Measurements from ENCODE around the gene CTRB1.
"Not testable (repeated sequence)": the region's sequence is repeated elsewhere in the genome, so short reads cannot be mapped to it uniquely, and the experiment has no call there.

Gene CTRB1

DNA sequence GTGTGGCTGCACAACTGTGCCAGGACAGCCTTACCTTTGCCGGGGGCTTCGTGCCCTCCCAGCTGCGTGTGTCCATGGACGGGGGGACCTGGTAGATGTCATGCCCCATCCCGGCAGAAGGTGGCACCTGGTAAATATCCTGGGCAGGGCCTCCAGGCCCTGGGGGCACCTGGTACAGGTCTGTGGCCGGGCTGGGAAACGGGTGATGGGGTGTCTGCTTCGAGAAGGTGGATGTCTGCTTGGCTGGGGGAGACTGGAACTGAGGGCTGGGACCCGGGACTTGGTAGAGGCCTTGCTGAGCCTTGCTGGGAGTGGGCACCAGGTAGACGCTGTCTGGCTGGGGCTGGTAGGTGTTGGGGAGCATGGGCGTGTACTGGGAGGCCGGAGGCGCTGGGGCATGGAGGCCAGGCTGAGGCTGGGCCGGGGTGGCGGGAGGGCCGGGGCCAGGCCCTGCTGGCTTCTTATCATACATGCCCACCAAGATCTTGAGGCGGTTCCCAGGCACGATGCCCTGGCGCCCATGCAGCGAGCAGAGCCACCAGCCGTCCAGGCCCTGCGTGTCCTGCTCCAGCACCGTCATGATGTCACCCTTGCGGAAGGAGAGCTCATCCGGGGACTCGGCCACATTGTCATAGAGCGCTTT is 23.8 kb downstream of the CTRB1 start:
- not testable (repeated sequence) for DNase-seq

- no peak for DNase-seq
Measured at GRCh38 chr16:75243667-75244224, 25.0 kb downstream of the CTRB1 start.

DNA sequence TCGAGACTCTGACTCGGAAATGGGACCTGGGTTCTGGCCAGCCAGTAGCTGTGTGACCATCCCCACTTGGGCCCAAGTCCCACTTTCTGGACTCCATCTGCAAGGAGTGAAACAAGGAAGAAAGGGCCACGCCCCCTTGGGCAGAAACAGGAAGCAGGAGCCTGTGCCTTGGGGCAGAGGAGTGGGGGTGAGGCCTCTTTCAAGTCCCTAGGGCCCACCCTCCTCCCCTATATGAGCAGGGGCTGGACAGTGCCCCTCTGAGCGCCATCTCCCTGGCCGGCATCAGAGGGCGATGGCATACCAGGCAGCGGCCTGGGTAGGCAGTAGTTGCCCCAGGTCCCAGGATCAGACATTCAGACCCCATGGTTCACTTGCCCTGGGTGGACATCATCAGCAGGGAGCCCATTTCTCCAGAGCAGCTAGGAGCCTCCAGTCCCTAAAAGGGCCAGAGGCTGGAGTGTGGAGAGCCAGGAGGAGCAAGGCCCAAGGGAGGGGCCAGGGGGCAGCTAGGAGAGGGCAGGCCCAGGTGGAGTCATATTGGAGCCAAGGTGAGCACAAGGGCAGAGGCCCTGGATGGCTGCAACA is 25.5 kb downstream of the CTRB1 start:
- DNase-seq = no peak

- peak; percentile 72 for DNase-seq
Measured at GRCh38 chr16:75244844-75245758, 26.3 kb downstream of the CTRB1 start.

GRCh38 chr16:75246504-75247205 is 27.9 kb downstream of the CTRB1 start:
- DNase-seq = no peak

DNA sequence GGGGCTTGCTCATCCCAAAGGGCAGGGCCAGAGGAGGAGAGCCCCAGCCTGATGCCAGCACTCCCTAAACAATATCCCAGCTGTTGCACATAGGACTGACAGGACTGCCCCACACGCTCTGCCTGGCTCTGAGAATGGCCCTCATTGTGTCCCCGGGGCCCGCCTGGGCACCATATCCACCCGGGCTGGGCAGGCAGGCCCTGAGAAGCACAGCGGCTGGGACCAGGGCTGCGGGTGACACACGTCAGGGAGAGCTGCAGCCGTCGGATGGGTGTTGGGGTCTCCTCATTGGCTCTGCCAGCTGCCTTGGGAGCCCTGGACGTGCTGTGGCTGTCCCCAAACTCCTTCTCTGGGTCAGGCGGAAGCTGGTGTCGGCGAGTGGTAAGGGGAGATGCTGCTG is 28.5 kb downstream of the CTRB1 start:
- no peak for DNase-seq

- no peak for DNase-seq
Measured at GRCh38 chr16:75248142-75248535, 29.4 kb downstream of the CTRB1 start.

DNA sequence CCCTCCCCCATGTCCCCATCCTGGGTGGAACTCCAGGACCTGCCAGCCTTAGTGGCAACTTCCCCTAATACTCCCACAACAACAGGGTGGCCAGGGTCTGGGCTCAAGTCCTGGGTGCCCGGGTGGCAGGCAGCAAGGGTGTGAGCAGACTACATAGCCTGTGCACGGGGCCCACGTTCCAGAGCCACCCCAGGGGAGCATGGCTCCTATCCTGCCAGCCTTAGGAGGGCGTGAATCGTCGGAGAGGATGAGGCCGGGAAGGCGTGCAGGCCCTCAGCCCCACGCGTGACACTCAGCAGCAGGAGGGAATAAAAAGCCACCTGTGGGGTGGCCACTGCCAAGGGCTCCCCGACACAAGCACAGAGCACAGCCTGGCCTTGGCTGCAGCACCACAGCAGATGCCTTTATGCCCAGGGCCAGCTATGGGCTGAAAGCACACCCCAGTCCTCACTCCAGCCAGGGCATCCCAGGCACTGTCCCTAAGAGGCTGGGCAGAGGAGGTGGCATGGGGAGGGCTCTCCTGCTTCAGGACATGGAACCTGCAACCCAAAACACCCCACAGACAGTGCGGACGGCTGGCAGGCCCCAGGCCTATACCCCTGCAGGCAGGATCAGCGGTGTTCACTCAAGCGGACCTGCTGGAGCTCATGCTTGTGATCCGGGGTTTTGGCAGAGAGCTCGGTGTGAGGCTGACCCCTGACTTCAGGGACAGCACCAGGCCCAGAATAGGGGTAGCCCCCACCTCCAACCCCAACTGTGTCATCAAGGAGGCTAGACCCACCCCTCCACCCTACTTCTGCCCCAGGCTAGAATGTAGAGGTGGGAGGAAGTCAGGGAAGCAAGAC is 30.0 kb downstream of the CTRB1 start:
- no peak for DNase-seq

DNA sequence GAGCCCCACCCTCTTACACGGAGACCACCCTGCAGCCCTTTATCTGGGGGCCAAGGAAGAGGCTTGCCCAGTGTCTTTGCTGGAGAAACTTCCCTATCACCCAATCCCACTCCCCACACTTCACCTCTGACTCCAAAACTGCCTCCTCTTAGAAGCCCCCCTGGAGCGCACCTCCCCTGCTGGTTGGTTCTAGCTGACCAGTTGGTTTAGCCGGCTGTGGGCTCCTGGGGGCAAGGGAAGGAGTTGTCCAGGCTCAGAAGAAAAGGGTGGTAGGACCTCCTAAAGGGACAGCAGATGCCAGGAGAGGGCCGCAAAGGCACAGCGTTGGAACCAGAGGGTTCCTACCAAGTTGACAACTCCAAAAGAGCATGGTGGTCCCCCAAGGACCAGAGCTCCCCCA is 30.7 kb downstream of the CTRB1 start:
- no peak for DNase-seq

DNA sequence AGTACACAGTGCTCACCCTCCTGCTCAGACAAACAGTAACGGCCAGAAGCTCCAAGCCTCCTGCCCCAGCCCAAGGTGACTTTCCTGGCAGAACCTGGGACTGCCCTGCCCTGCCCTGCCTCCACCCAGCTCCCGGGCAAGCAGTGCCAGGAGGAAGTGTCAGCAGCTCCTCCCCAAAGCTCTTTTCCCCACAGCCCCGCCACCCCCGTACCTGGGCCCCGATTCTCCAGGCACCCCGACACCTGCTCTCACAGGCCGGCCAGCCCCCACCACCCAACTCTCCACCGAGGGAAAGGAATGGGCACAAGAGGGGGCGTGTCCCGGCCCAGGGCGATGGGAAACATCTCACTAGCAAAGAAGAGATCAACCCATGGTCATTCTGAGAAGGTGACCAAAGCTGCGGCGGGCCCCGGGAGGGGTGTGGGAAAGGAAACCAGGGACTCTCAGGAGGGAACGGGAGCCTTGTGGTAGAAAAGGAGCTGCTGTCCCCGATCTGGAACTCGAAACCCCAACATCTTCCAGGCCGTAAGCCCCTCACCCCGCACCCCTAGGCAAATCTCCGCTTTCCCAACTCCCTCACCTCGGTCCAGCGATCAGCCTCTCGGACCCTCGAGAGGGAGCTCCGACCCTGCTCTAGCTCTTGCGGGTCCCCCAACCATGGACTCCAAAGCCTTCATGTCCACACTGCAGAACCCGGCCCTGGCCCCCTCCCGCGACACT is 31.5 kb downstream of the CTRB1 start:
- peak; percentile 47 for DNase-seq

DNA sequence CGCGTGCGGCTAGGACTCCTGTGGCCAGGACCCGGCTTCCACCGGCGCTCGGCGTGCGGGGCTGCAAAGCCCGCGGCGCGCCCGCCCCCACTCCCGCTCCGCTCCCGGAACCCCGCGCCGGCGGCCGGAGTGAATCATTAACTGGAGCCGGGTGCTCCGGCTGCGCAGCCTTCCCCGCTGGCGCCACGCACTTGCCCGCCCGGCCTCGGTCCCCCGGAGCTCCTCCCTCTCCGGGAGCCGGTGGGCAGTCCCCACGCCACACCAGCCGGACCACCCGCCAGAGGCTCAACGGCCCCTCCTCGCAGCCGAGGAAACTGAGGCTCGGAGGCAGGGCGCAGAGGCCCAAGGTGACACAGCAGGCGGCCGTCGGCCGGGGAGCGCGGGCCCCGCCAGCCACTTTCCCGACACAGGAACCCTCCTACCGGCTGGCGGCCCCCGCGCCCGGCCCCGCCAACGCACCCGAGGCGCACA is 32.1 kb downstream of the CTRB1 start:
- peak; percentile 61 for DNase-seq

- peak; percentile 93 for DNase-seq
Measured at GRCh38 chr16:75251280-75252048, 32.7 kb downstream of the CTRB1 start, which contains the start of gene BCAR1. Gene BCAR1 (minus strand): TSS chr16:75251624. CDS start chr16:75251482, 142 bp downstream.

GRCh38 chr16:75252049-75252864 is 33.5 kb downstream of the CTRB1 start:
- no peak for DNase-seq

- peak; percentile 68 for DNase-seq
Measured at GRCh38 chr16:75252946-75253911, 34.4 kb downstream of the CTRB1 start.

GRCh38 chr16:75254359-75254837 is 35.6 kb downstream of the CTRB1 start:
- DNase-seq = no peak

GRCh38 chr16:75256059-75256571 is 37.3 kb downstream of the CTRB1 start:
- DNase-seq = peak; percentile 78

GRCh38 chr16:75256696-75257343 is 38.0 kb downstream of the CTRB1 start:
- peak; percentile 86 for DNase-seq
